Measurements from ENCODE around the gene SNX9.

The SNX9 gene

DNA sequence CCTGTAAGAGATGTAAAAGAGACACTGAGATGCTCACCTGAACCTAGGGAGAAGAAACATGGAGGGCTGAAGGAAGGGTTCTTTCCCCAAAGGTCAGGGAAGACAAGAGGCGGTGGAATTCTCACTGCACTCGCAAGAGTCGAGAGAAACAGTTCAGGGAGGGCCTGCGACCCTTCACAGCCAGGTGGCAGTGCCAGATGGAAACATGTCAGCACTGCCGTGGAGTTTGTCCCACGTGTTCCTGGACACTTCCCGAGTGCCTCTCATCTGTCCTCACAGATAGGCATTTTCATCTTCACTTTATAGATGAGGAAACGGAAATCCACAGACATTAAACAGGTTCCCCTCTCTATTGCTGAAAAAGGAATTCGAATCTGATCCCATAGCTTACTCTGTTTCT lies 88.2 kb downstream of the SNX9 start:
- Histone ChIP-seq H3K4me3 (ENCODE audit: low read length, poor library complexity, severe bottlenecking) (no peak overlapping the region), H3K4me1 (ENCODE audit: insufficient read depth, low read length, poor library complexity, severe bottlenecking) (no peaks in the 10 kb centered on the region), H3K36me3 (ENCODE audit: insufficient read depth, low read length) (no peaks in the 10 kb centered on the region), H3K27me3 (ENCODE audit: insufficient read depth, low read length, poor library complexity, severe bottlenecking) (no peaks in the 10 kb centered on the region), H3F3A (ENCODE audit: low read depth) (no peaks in the 10 kb centered on the region), H3K4me2 (ENCODE audit: low read depth, low read length, poor library complexity, severe bottlenecking) (no peak overlapping the region), H3K79me2 (ENCODE audit: insufficient read depth, low read length) (no peaks in the 10 kb centered on the region), H4K20me1 (ENCODE audit: insufficient read depth, low read length, poor library complexity, severe bottlenecking) (no peaks in the 10 kb centered on the region), H3K9me3 (ENCODE audit: insufficient read depth, low read depth, low read length) (no peaks in the 10 kb centered on the region), H3K9ac (ENCODE audit: low read depth, low read length, poor library complexity, severe bottlenecking) (no peak overlapping the region), H2AFZ (ENCODE audit: low read length) (no peak overlapping the region), H3K9me2 (replicated peaks; ENCODE audit: low read depth, low read length) (no peaks in the 10 kb centered on the region)
- TF ChIP-seq, protein P1, sequence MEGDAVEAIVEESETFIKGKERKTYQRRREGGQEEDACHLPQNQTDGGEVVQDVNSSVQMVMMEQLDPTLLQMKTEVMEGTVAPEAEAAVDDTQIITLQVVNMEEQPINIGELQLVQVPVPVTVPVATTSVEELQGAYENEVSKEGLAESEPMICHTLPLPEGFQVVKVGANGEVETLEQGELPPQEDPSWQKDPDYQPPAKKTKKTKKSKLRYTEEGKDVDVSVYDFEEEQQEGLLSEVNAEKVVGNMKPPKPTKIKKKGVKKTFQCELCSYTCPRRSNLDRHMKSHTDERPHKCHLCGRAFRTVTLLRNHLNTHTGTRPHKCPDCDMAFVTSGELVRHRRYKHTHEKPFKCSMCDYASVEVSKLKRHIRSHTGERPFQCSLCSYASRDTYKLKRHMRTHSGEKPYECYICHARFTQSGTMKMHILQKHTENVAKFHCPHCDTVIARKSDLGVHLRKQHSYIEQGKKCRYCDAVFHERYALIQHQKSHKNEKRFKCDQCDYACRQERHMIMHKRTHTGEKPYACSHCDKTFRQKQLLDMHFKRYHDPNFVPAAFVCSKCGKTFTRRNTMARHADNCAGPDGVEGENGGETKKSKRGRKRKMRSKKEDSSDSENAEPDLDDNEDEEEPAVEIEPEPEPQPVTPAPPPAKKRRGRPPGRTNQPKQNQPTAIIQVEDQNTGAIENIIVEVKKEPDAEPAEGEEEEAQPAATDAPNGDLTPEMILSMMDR (conservative IDR thresholded peaks at IDR 0.05; ENCODE audit: low read length), result no peak
- no peak for TF ChIP-seq EZH2phosphoT487 (IDR thresholded peaks at IDR 0.05; ENCODE audit: borderline replicate concordance)

DNA sequence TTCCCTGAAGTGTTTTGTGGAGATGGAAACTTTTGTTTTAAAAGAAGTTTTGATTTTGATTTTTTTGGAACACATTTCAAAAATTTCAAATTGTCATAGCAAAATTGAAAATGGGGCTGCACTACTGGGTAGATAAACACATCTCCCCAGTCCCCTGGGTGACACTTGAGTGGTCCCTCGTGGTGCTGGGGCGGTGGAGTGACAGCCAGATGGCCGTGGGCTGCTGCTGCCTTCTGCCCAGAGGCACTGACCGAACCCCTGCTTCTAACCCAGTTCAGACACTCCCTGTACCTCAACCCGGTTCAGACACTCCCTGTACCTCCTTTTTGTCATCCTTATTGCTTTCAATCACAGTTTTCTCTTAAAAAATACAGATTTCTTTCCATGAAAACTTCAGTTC lies 88.7 kb downstream of the SNX9 start:
- Histone ChIP-seq H3K9me3 (ENCODE audit: insufficient read depth, low read depth, low read length) (no peaks in the 10 kb centered on the region), H3F3A (ENCODE audit: low read depth) (no peaks in the 10 kb centered on the region), H3K9ac (ENCODE audit: low read depth, low read length, poor library complexity, severe bottlenecking) (no peak overlapping the region), H3K4me1 (ENCODE audit: insufficient read depth, low read length, poor library complexity, severe bottlenecking) (no peaks in the 10 kb centered on the region), H3K79me2 (ENCODE audit: insufficient read depth, low read length) (no peaks in the 10 kb centered on the region), H3K27me3 (ENCODE audit: insufficient read depth, low read length, poor library complexity, severe bottlenecking) (no peaks in the 10 kb centered on the region), H4K20me1 (ENCODE audit: insufficient read depth, low read length, poor library complexity, severe bottlenecking) (no peaks in the 10 kb centered on the region), H3K36me3 (ENCODE audit: insufficient read depth, low read length) (no peaks in the 10 kb centered on the region), H2AFZ (ENCODE audit: low read length) (no peak overlapping the region), H3K4me2 (ENCODE audit: low read depth, low read length, poor library complexity, severe bottlenecking) (no peak overlapping the region), H3K4me3 (ENCODE audit: low read length, poor library complexity, severe bottlenecking) (no peak overlapping the region), H3K9me2 (replicated peaks; ENCODE audit: low read depth, low read length) (no peaks in the 10 kb centered on the region)
- TF ChIP-seq, protein P1 (conservative IDR thresholded peaks at IDR 0.05; ENCODE audit: low read length), result no peak
- no peak for TF ChIP-seq EZH2phosphoT487 (IDR thresholded peaks at IDR 0.05; ENCODE audit: borderline replicate concordance)

DNA sequence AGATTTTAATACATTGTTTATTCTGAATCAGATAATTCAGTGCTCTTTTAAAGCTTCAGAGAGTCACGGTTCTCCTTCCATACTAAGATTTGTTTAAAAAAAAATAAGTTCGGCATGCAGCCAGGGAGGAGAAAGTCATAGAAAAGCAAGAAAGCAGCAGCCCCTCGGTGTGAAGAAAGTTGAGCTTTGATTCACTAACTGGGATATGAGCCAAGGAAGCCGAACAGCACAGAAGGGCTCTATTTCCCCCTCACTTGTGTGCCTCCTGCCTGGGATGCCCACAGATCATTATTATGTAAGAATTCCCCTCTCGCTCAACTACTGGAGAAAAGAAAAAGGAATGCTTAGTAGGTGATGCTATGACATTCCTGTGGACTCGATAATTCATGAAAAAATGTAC lies 89.3 kb downstream of the SNX9 start:
- Histone ChIP-seq H3K9me3 (ENCODE audit: insufficient read depth, low read depth, low read length) (no peaks in the 10 kb centered on the region), H3F3A (ENCODE audit: low read depth) (no peaks in the 10 kb centered on the region), H3K4me2 (ENCODE audit: low read depth, low read length, poor library complexity, severe bottlenecking) (no peak overlapping the region), H3K9me2 (replicated peaks; ENCODE audit: low read depth, low read length) (no peaks in the 10 kb centered on the region), H3K27me3 (ENCODE audit: insufficient read depth, low read length, poor library complexity, severe bottlenecking) (no peaks in the 10 kb centered on the region), H2AFZ (ENCODE audit: low read length) (no peak overlapping the region), H3K4me1 (ENCODE audit: insufficient read depth, low read length, poor library complexity, severe bottlenecking) (no peaks in the 10 kb centered on the region), H3K79me2 (ENCODE audit: insufficient read depth, low read length) (no peaks in the 10 kb centered on the region), H4K20me1 (ENCODE audit: insufficient read depth, low read length, poor library complexity, severe bottlenecking) (no peaks in the 10 kb centered on the region), H3K36me3 (ENCODE audit: insufficient read depth, low read length) (no peaks in the 10 kb centered on the region), H3K9ac (ENCODE audit: low read depth, low read length, poor library complexity, severe bottlenecking) (no peak overlapping the region), H3K4me3 (ENCODE audit: low read length, poor library complexity, severe bottlenecking) (no peak overlapping the region)
- no peak for TF ChIP-seq EZH2phosphoT487 (IDR thresholded peaks at IDR 0.05; ENCODE audit: borderline replicate concordance)
- TF ChIP-seq, protein P1 (conservative IDR thresholded peaks at IDR 0.05; ENCODE audit: low read length), result no peak
